T-helper 2 cell treated with Interferon-gamma antibody and Interleukin-4, amounts not matched to agents 5 μg/mL and 100 μg/mL, for 36 hours (primary cell): Measurements from ENCODE around the gene DYSF.
"Not testable (repeated sequence)": the region's sequence is repeated elsewhere in the genome, so short reads cannot be mapped to it uniquely, and the experiment has no call there.

Source experiments
- DNase-seq: peaks from one replicate; pipeline ENCODE4 v3.0.0; 2021; ENCODE audit warnings: low spot score
- H3K27ac Mint-ChIP-seq: one replicate; pipeline ENCODE4 v1.8.0; 2021; ENCODE audit warnings: mild to moderate bottlenecking, mixed read lengths
- H3K27me3 Mint-ChIP-seq: one replicate; pipeline ENCODE4 v1.8.0; 2021; ENCODE audit warnings: low read depth, mixed read lengths
- H3K36me3 Mint-ChIP-seq: one replicate; pipeline ENCODE4 v1.8.0; 2021; ENCODE audit warnings: low read depth, mixed read lengths
- H3K4me1 Mint-ChIP-seq: one replicate; pipeline ENCODE4 v1.8.0; 2021; ENCODE audit warnings: low read depth, mixed read lengths
- H3K4me3 Mint-ChIP-seq: one replicate; pipeline ENCODE4 v1.8.0; 2022; ENCODE audit warnings: mild to moderate bottlenecking, moderate library complexity, mixed read lengths
- H3K9me3 Mint-ChIP-seq: one replicate; pipeline ENCODE4 v1.8.0; 2021; ENCODE audit warnings: mixed read lengths

Gene DYSF

GRCh38 chr2:71453404-71454220, at the start of gene DYSF:
Gene DYSF (plus strand): TSS chr2:71453561.
- H3K27ac Mint-ChIP-seq, result no peak within 1 kb of the TSS
- H3K4me3 Mint-ChIP-seq, result peak within 1 kb of the TSS; percentile 54
- no peak for DNase-seq
- peaks cover 50% of the 10 kb centered on the region for H3K27me3 Mint-ChIP-seq
- peaks cover 6% of the 10 kb centered on the region for H3K4me1 Mint-ChIP-seq
- H3K9me3 Mint-ChIP-seq, result no peaks in the 10 kb centered on the region
- no peaks in the 10 kb centered on the region for H3K36me3 Mint-ChIP-seq

GRCh38 chr2:71409611-71410010, 43.8 kb upstream of the DYSF start:
- Mint-ChIP-seq H3K9me3 (no peaks in the 10 kb centered on the region), H3K4me3 (no peak overlapping the region), H3K27me3 (no peaks in the 10 kb centered on the region), H3K4me1 (peaks cover 2% of the 10 kb centered on the region), H3K36me3 (peaks cover 38% of the 10 kb centered on the region), H3K27ac (no peak overlapping the region)
- no peak for DNase-seq

GRCh38 chr2:71410696-71411095, 42.7 kb upstream of the DYSF start:
- DNase-seq, result no peak
- Mint-ChIP-seq H3K36me3 (peaks cover 32% of the 10 kb centered on the region), H3K4me3 (no peak overlapping the region), H3K27me3 (no peaks in the 10 kb centered on the region), H3K27ac (no peak overlapping the region), H3K9me3 (no peaks in the 10 kb centered on the region), H3K4me1 (peaks cover 2% of the 10 kb centered on the region)

- not testable (repeated sequence) for H3K4me1 Mint-ChIP-seq, H3K27me3 Mint-ChIP-seq, H3K36me3 Mint-ChIP-seq, H3K27ac Mint-ChIP-seq, DNase-seq, H3K9me3 Mint-ChIP-seq
- peak overlapping the region; percentile 80 for H3K4me3 Mint-ChIP-seq
Observed at GRCh38 chr2:71416866-71417265, 36.5 kb upstream of the DYSF start.

- H3K27me3 Mint-ChIP-seq, result no peaks in the 10 kb centered on the region
- H3K4me3 Mint-ChIP-seq, result peak overlapping the region; percentile 80
- H3K9me3 Mint-ChIP-seq, result no peaks in the 10 kb centered on the region
- H3K4me1 Mint-ChIP-seq, result peaks cover 6% of the 10 kb centered on the region
- no peak for DNase-seq
- H3K36me3 Mint-ChIP-seq, result peaks cover 3% of the 10 kb centered on the region
- peak overlapping the region; percentile 73 for H3K27ac Mint-ChIP-seq
Observed at GRCh38 chr2:71417300-71418202, 35.8 kb upstream of the DYSF start.

- no peaks in the 10 kb centered on the region for H3K27me3 Mint-ChIP-seq
- H3K36me3 Mint-ChIP-seq, result peaks cover 12% of the 10 kb centered on the region
- H3K27ac Mint-ChIP-seq, result no peak overlapping the region
- peaks cover 6% of the 10 kb centered on the region for H3K4me1 Mint-ChIP-seq
- no peak overlapping the region for H3K4me3 Mint-ChIP-seq
- no peaks in the 10 kb centered on the region for H3K9me3 Mint-ChIP-seq
- DNase-seq, result no peak
Observed at GRCh38 chr2:71419145-71419544, 34.2 kb upstream of the DYSF start.

GRCh38 chr2:71419976-71420375, 33.4 kb upstream of the DYSF start:
- Mint-ChIP-seq H3K27me3 (no peaks in the 10 kb centered on the region), H3K4me3 (no peak overlapping the region), H3K4me1 (peaks cover 6% of the 10 kb centered on the region), H3K27ac (no peak overlapping the region), H3K36me3 (peaks cover 18% of the 10 kb centered on the region), H3K9me3 (no peaks in the 10 kb centered on the region)
- DNase-seq, result no peak

- Mint-ChIP-seq H3K27ac (no peak overlapping the region), H3K36me3 (peaks cover 31% of the 10 kb centered on the region), H3K4me3 (no peak overlapping the region), H3K27me3 (no peaks in the 10 kb centered on the region), H3K4me1 (peaks cover 2% of the 10 kb centered on the region), H3K9me3 (no peaks in the 10 kb centered on the region)
- no peak for DNase-seq
Observed at GRCh38 chr2:71422786-71423185, 30.6 kb upstream of the DYSF start.

- Mint-ChIP-seq H3K36me3 (peaks cover 35% of the 10 kb centered on the region), H3K27me3 (no peaks in the 10 kb centered on the region), H3K9me3 (no peaks in the 10 kb centered on the region), H3K4me1 (peaks cover 2% of the 10 kb centered on the region), H3K4me3 (no peak overlapping the region), H3K27ac (no peak overlapping the region)
- no peak for DNase-seq
Observed at GRCh38 chr2:71423817-71424420, 29.4 kb upstream of the DYSF start.

- no peak overlapping the region for H3K4me3 Mint-ChIP-seq
- H3K27me3 Mint-ChIP-seq, result no peaks in the 10 kb centered on the region
- H3K36me3 Mint-ChIP-seq, result peaks cover 43% of the 10 kb centered on the region
- no peak overlapping the region for H3K27ac Mint-ChIP-seq
- no peaks in the 10 kb centered on the region for H3K9me3 Mint-ChIP-seq
- no peaks in the 10 kb centered on the region for H3K4me1 Mint-ChIP-seq
- DNase-seq, result no peak
Observed at GRCh38 chr2:71426721-71427120, 26.6 kb upstream of the DYSF start.

GRCh38 chr2:71428472-71429383, 24.6 kb upstream of the DYSF start:
- no peak overlapping the region for H3K4me3 Mint-ChIP-seq
- no peaks in the 10 kb centered on the region for H3K9me3 Mint-ChIP-seq
- DNase-seq, result no peak
- no peak overlapping the region for H3K27ac Mint-ChIP-seq
- H3K36me3 Mint-ChIP-seq, result peaks cover 46% of the 10 kb centered on the region
- no peaks in the 10 kb centered on the region for H3K4me1 Mint-ChIP-seq
- H3K27me3 Mint-ChIP-seq, result no peaks in the 10 kb centered on the region

- not testable (repeated sequence) for H3K4me1 Mint-ChIP-seq, H3K27me3 Mint-ChIP-seq, H3K27ac Mint-ChIP-seq, H3K4me3 Mint-ChIP-seq, H3K9me3 Mint-ChIP-seq, H3K36me3 Mint-ChIP-seq, DNase-seq
Observed at GRCh38 chr2:71445142-71445541, 8.2 kb upstream of the DYSF start.

- no peak for DNase-seq
- no peak overlapping the region for H3K27ac Mint-ChIP-seq
- no peaks in the 10 kb centered on the region for H3K9me3 Mint-ChIP-seq
- H3K4me1 Mint-ChIP-seq, result peaks cover 2% of the 10 kb centered on the region
- H3K27me3 Mint-ChIP-seq, result peaks cover 12% of the 10 kb centered on the region
- H3K4me3 Mint-ChIP-seq, result no peak overlapping the region
- H3K36me3 Mint-ChIP-seq, result no peaks in the 10 kb centered on the region
Observed at GRCh38 chr2:71446505-71446904, 6.9 kb upstream of the DYSF start.
